Vagina (tissue), 2 donors: ENCODE measurements around the gene CAPN14. TPM values are rescaled to one million over a fixed set of nuclear protein-coding genes. Genes with fewer than 3 reads are reported as not detected.

Experiments used
- DNase-seq, 2 donors: peaks; one replicate each; pipeline ENCODE4 v3.0.0-alpha.2; 2017; ENCODE audit errors: extremely low spot score in 2 of 2
- H3K27ac ChIP-seq: fragments of 200-600 bp; sonication (generic); one replicate; pipeline ENCODE4 v1.5.1; 2019
- H3K27me3 ChIP-seq: fragments of 200-600 bp; sonication (generic); one replicate; pipeline ENCODE4 v1.5.1; 2019
- H3K36me3 ChIP-seq, 2 donors: fragments of 200-600 bp; sonication (generic); one replicate each; pipeline ENCODE4 v1.5.1; 2017 to 2019
- H3K4me1 ChIP-seq: fragments of 200-600 bp; sonication (generic); one replicate; pipeline ENCODE4 v1.5.1; 2019
- H3K4me3 ChIP-seq, 2 donors: fragments of 200-600 bp; sonication (generic); 1 replicate in 1 of 2; 2 replicates in 1 of 2; pipeline ENCODE4 v1.5.1; 2016 to 2019
- H3K9me3 ChIP-seq: fragments of 200-600 bp; sonication (generic); one replicate; pipeline ENCODE4 v1.5.1; 2019
- POLR2A ChIP-seq, 2 donors: fragments of 450-650 bp; IDR thresholded peaks; one replicate each; pipeline ENCODE4 v1.6.1; 2017; ENCODE audit warnings: antibody characterized with exemption in 2 of 2, mild to moderate bottlenecking in 2 of 2, moderate library complexity in 2 of 2
- POLR2AphosphoS5 ChIP-seq, 2 donors: sonication (generic); formaldehyde crosslinking; IDR thresholded peaks; one replicate each; pipeline ENCODE4 v1.9.0; 2017; ENCODE audit warnings: antibody characterized with exemption in 2 of 2, mild to moderate bottlenecking in 2 of 2, low read depth in 1 of 2; ENCODE audit not compliant: insufficient read depth in 1 of 2
- intact Hi-C: fragments of 100-400 bp; cut with DNase I; formaldehyde crosslinking; loops from one replicate; pipeline ENCODE4 v1.15.1; 2023
- total RNA-seq: library from RNA; depleted of rRNA; stranded (reverse); fragments of >200 nt; gene quantifications from one replicate; pipeline ENCODE4 v1.2.3, GENCODE V29; 2016
- TF ChIP-seq, protein P1 (sequence below), 3 experiments: fragments of 450-650 bp in 2 of 3; fragments of 200-600 bp in 1 of 3; sonication (generic) in 1 of 3; IDR thresholded peaks; one replicate each; pipeline ENCODE4 v1.5.1; 2017 to 2019; ENCODE audit warnings: antibody characterized with exemption in 3 of 3, mild to moderate bottlenecking in 2 of 3, moderate library complexity in 2 of 3

Gene CAPN14
- total RNA-seq, 1 donor from 2014 or later: 4.7 TPM

DNA sequence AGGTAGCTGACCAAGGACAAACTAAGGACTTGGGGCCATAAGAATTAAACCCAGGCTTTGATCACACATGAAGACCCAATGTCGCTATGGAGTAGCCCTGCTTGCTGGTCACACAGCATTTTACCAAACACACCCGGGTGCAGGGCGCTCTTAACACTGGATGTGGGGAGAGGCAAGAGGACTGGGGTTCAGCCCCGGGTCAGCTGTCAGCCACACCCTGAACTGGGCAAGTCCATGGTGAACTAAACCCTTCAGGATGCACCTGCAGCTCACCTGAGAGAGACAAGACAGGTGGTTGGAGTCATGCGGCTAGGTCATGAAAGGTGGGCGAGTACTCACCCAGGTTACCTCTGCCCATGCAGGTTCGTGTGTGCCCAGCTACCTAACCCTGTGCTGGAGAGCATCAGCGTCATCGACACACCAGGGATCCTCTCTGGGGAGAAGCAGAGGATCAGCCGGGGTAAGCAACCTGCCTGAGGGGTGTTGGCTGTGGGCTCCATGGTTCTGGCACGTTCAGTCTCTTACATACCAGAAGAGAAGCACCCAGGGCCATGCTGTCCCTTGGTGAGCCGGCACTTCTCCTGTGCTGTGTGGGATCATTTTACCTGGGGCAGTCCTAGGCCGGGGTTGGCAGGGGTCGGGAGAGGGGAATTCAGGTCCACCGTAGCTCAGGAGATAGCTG lies 31.8 kb upstream of the CAPN14 start:
- H3K9me3 ChIP-seq: no peaks in the 10 kb centered on the region
- H3K4me1 ChIP-seq: no peaks in the 10 kb centered on the region
- no peak for DNase-seq
- H3K27me3 ChIP-seq: no peaks in the 10 kb centered on the region
- no peak overlapping the region for H3K27ac ChIP-seq
- no peak for TF ChIP-seq POLR2A (IDR thresholded peaks at IDR 0.05)
- TF ChIP-seq, protein P1, sequence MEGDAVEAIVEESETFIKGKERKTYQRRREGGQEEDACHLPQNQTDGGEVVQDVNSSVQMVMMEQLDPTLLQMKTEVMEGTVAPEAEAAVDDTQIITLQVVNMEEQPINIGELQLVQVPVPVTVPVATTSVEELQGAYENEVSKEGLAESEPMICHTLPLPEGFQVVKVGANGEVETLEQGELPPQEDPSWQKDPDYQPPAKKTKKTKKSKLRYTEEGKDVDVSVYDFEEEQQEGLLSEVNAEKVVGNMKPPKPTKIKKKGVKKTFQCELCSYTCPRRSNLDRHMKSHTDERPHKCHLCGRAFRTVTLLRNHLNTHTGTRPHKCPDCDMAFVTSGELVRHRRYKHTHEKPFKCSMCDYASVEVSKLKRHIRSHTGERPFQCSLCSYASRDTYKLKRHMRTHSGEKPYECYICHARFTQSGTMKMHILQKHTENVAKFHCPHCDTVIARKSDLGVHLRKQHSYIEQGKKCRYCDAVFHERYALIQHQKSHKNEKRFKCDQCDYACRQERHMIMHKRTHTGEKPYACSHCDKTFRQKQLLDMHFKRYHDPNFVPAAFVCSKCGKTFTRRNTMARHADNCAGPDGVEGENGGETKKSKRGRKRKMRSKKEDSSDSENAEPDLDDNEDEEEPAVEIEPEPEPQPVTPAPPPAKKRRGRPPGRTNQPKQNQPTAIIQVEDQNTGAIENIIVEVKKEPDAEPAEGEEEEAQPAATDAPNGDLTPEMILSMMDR (IDR thresholded peaks at IDR 0.05): no peak
- no peak for TF ChIP-seq POLR2AphosphoS5 (IDR thresholded peaks at IDR 0.05; ENCODE audit: insufficient read depth in 1 of 2, low read depth in 1 of 2)
- H3K4me3 ChIP-seq: no peak overlapping the region
- H3K36me3 ChIP-seq: peaks cover 0 to 8% of the 10 kb centered on the region in 2 donors
- intact Hi-C loops: no loop called here

DNA sequence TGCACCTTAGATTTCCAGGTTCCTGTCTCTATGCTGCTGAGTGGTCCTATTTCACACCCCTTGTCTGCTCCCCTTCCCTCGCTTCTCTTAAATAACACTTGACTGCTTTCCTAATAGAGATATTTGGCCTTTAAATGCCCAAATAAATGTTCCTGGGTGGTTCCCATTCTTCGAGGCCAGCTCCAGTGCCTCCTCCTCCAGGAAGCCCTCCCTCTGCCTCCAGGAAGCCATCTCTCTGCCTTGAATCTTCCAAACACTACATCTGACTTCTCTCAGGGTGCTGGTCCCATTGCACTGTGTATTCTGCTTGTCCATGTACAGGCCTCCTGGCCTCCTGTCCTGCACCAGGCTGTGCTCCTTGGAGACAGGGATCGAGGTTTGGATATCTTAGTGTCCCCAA lies 30.8 kb upstream of the CAPN14 start:
- Histone ChIP-seq H3K36me3 (peaks cover 0 to 8% of the 10 kb centered on the region in 2 donors), H3K4me1 (no peaks in the 10 kb centered on the region), H3K27me3 (no peaks in the 10 kb centered on the region), H3K9me3 (no peaks in the 10 kb centered on the region), H3K27ac (no peak overlapping the region), H3K4me3 (no peak overlapping the region)
- intact Hi-C loops: no loop called here
- TF ChIP-seq, protein P1 (IDR thresholded peaks at IDR 0.05): no peak
- TF ChIP-seq POLR2AphosphoS5 (IDR thresholded peaks at IDR 0.05; ENCODE audit: insufficient read depth in 1 of 2, low read depth in 1 of 2): no peak
- no peak for TF ChIP-seq POLR2A (IDR thresholded peaks at IDR 0.05)
- no peak for DNase-seq

DNA sequence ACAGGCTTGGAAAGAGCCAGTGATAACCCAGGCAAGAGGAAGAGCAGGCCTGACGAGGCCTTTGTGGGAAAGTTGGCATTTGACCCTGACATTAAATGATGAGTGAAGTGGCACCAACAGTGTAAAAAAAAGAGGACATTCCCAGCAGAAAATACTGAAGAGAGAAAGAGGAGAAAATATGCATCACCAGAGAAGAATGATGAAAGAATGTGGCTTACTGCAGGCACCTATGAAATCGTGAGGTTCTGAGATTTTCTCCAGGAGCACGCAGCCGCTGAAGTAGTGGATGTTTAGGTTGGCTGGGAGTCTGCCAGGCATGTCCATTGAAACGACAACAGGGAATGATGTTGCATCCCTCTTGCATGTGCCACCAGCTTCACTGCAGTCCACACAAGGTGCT lies 30.4 kb upstream of the CAPN14 start:
- TF ChIP-seq, protein P1 (IDR thresholded peaks at IDR 0.05): no peak
- TF ChIP-seq POLR2A (IDR thresholded peaks at IDR 0.05) (no peak), POLR2AphosphoS5 (IDR thresholded peaks at IDR 0.05; ENCODE audit: insufficient read depth in 1 of 2, low read depth in 1 of 2) (no peak)
- H3K27ac ChIP-seq: no peak overlapping the region
- no peak for DNase-seq
- no peaks in the 10 kb centered on the region for H3K27me3 ChIP-seq
- peaks cover 0 to 8% of the 10 kb centered on the region in 2 donors for H3K36me3 ChIP-seq
- H3K4me1 ChIP-seq: no peaks in the 10 kb centered on the region
- H3K9me3 ChIP-seq: no peaks in the 10 kb centered on the region
- H3K4me3 ChIP-seq: no peak overlapping the region
- intact Hi-C loops: no loop called here

DNA sequence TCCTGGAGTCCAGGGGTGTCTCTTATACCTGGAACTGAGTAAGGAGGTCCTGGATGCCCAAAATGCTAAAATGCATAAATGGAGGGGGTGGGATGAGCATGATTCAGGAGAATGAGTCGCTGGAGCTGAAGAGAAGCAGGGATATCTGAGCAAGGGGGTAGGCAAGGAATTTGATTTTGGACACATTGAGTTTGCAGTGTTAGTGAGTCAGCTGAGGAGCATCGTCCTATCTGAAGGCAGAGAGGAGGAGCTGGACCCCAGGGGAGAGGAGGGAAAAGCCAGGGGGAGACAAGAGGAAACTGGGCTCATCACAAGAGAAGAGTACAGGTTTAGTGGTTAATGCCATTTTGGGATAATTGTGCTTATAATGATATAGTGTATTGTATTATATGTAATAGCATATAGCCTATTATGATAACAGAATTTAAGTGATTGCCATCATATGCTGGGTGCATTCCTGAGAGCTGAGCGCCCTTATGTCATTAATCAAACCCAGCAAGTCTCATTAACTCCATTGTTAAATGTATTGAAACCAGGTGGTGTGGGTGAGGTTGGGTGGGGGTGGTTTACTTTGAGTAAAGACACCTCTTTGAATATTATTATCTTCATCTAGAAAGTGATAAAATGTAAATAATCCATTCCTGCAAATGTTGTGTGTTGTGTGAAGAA lies 29.0 kb upstream of the CAPN14 start:
- H3K9me3 ChIP-seq: no peaks in the 10 kb centered on the region
- H3K36me3 ChIP-seq: peaks cover 0 to 8% of the 10 kb centered on the region in 2 donors
- no peak overlapping the region for H3K4me3 ChIP-seq
- no peaks in the 10 kb centered on the region for H3K27me3 ChIP-seq
- intact Hi-C loops: no loop called here
- TF ChIP-seq POLR2AphosphoS5 (IDR thresholded peaks at IDR 0.05; ENCODE audit: insufficient read depth in 1 of 2, low read depth in 1 of 2) (no peak), POLR2A (IDR thresholded peaks at IDR 0.05) (no peak)
- TF ChIP-seq, protein P1 (IDR thresholded peaks at IDR 0.05): no peak
- DNase-seq: no peak
- no peaks in the 10 kb centered on the region for H3K4me1 ChIP-seq
- no peak overlapping the region for H3K27ac ChIP-seq

DNA sequence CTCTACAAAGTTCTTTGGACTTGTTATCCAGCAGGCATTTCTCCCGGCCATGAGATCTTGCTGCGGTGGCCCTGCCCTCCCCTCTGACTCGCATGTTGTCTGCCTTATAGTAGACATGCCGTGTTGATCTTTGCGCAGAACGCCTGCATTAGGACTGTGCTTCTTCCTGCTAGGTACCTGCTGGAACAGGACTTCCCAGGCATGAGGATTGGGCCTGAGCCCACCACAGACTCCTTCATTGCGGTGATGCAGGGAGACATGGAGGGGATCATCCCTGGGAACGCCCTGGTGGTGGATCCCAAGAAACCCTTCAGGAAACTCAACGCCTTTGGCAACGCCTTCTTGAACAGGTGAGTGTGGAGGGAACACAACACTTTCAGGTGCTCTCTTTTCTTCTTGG lies 26.8 kb upstream of the CAPN14 start:
- DNase-seq: no peak
- Histone ChIP-seq H3K27ac (no peak overlapping the region), H3K4me1 (peaks cover 19% of the 10 kb centered on the region), H3K4me3 (no peak overlapping the region), H3K36me3 (peaks cover 0 to 8% of the 10 kb centered on the region in 2 donors), H3K27me3 (no peaks in the 10 kb centered on the region), H3K9me3 (no peaks in the 10 kb centered on the region)
- no peak for TF ChIP-seq POLR2A (IDR thresholded peaks at IDR 0.05)
- no peak for TF ChIP-seq POLR2AphosphoS5 (IDR thresholded peaks at IDR 0.05; ENCODE audit: insufficient read depth in 1 of 2, low read depth in 1 of 2)
- TF ChIP-seq, protein P1 (IDR thresholded peaks at IDR 0.05): no peak
- intact Hi-C loops: no loop called here
